ENCODE data around the gene ANO2.

Gene ANO2

GRCh38 chr12:5655120-5655519 is 289.9 kb downstream of the ANO2 start:
- DNase-seq = no peak

GRCh38 chr12:5654019-5654418 is 291.0 kb downstream of the ANO2 start:
- no peak for DNase-seq

DNA sequence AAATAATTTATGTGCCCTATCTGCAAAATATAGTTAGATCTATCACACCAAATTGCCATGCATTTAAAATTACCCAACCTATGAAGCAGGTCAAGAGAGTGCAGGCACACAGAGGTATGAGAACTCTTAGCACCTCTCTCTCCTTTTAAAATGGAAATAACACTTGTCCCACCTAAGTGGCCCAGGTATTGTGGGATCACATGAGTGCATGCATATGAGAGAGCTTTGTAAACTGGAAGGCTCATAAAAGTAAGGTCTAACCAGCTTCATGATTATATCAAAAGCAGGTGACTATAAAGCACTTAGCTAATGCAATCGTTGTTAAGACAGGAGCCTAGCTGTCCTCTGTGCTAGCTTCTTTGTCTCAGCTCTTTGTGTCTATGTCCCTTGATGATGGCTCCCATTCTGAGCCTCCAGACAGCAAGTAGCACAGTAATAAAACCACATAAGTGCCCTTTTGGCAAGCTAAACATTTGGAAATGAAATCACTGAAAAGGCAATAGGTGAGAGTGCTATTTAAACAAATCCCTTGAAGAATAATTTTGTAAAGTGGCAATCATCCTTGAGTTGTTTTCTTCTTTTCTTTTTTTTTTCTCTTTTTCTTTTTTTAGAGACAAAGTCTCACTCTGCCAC is 294.1 kb downstream of the ANO2 start:
- DNase-seq = no peak

GRCh38 chr12:5650281-5650680 is 294.8 kb downstream of the ANO2 start:
- DNase-seq = no peak

DNA sequence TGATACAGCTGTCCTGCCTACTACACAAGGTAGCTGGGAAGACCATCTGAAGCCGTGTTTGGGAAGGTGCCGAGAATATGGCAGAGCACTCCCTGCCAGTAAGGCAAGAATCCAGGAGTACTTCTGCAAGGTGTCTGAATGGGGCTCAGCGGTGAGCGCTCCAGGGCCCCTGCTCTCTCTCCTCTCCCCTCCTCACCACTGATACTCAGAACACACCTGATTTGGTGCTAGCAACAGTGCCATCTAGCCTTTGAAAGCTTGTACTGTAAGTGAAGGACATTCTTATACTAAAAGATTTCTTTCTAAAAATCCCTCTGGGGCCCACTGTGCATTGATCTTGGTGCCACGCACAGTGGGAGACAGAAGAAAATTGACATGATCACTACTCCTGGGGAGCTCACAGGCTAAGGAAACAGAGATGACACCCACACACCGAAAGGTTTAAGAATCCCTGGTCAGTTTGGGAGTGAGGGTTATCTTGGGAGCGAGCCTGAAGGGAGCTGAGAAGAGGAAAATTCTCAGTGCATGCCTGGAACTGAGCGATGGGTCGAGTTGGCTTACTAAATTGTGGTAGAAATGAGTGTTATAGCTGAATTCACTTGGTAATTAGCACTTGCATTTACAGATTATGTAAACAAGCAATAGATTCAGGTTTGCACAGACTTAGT is 296.2 kb downstream of the ANO2 start:
- DNase-seq = peak; percentile 78

GRCh38 chr12:5643266-5643665 is 301.8 kb downstream of the ANO2 start:
- DNase-seq = no peak

- DNase-seq = no peak
These were observed 307.4 kb downstream of the ANO2 start for GRCh38 chr12:5637698-5638097.

DNA sequence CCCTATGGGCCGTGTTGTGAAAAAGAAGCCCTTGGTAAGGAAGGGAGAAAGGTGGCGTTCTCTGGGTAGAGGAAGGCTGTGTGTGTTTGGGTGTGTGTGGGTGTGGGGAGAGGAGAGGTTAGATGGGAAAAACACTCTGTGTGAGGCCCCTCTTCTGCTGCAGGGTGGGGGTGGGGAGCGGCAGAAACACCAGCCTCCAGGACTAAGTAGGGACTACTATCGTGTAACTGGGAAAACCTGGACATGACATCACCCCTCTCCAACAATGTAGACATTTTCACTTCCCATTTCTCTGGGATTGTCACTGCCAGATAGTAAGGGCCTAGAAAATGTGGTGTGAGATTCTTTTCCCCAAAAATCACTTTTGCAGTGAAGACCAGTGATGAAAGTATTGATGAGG is 308.2 kb downstream of the ANO2 start:
- no peak for DNase-seq

GRCh38 chr12:5633106-5633505 is 312.0 kb downstream of the ANO2 start:
- DNase-seq = no peak

GRCh38 chr12:5632453-5632852 is 312.6 kb downstream of the ANO2 start:
- DNase-seq = no peak

GRCh38 chr12:5631497-5631896 is 313.6 kb downstream of the ANO2 start:
- DNase-seq = no peak

- DNase-seq = no peak
These were observed 314.3 kb downstream of the ANO2 start for GRCh38 chr12:5630726-5631125.

DNA sequence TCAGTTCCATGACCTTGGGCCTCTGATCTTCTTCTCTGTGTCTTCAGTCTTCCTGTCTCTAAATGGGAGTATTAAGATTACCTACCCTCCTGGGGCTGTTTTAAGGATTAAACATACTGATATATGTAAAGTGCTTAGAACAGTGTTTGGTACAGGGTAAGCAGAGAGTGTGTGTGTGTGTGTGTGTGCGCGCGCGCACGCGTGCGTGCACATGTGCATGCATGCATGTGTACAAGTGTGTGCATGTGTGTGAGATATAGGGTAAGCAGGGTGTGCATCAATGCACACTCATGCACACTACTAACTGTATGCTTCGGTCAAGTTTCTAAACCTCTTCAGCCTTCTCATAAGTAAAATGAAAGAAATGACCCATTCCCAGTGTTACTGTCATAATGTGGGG is 316.6 kb downstream of the ANO2 start:
- no peak for DNase-seq

DNA sequence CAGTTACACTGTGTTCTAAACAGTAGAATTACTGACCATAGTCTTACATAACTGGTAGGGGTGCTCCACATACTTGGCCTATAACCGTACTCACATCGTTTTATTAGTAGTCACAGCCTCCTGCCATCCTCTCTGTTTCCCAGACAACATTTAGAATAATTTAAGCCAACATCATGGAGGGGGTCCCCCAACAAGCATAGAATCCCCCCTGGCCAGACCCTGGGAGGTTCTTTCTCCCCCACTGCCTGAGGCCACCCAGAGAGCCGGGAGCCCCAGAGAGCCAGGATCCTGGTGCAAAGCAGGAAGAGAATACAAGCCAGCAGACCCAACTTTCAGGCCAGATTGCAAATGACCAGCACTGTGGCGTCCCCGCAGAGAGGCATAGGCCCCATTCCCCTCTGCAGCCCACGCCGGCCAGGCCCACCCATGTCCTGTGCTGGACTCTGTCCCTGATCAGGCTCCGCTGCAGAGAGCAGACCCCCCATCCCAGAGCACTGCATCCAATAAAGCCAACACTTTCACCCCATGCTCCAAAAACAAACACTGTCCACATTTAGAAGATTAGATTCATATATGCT is 317.9 kb downstream of the ANO2 start:
- DNase-seq = no peak

- no peak for DNase-seq
These were observed 318.9 kb downstream of the ANO2 start for GRCh38 chr12:5626151-5626550.

GRCh38 chr12:5624486-5625272 is 320.4 kb downstream of the ANO2 start:
- no peak for DNase-seq

GRCh38 chr12:5623411-5623810 is 321.6 kb downstream of the ANO2 start:
- DNase-seq = peak; percentile 67

DNA sequence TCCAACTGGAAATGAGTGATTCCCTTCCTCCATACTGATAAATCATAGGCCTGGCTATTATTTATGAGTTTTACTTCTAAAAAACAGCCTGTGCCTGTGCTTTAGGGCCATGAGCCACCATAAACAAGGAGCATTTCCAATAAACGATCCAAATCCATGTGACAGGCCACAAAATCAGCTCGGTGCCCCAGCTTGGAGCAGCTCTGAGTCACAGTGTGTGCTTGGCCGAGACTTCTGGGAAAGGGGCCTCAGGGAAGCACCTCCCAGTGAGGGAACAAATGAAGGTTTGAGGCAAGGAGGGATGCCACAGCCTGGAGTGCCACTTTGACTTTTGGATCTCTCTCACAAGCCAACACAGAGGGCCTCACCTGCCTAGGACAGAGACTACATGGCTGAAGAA is 322.8 kb downstream of the ANO2 start:
- no peak for DNase-seq

DNA sequence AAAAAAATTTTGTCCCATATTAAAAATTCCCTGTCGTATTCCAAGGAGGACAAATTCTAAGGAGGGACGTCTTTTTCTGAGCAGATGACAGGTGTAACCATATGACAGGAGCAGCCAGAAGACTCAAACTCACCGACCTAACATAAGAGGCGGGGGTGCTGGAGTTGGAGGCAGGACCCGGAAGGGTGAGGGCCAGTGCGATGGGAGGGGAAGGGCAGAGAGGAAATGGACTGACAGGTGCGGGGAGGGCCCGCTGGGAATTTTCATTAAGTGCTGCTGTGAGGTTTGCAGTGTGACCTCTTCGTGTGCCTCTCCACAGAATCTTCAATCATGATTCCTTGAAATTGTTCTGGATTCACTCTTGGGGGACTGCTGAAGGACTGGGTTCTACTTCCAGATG is 323.7 kb downstream of the ANO2 start:
- DNase-seq = peak; percentile 8

GRCh38 chr12:5620896-5621295 is 324.2 kb downstream of the ANO2 start:
- DNase-seq = no peak

DNA sequence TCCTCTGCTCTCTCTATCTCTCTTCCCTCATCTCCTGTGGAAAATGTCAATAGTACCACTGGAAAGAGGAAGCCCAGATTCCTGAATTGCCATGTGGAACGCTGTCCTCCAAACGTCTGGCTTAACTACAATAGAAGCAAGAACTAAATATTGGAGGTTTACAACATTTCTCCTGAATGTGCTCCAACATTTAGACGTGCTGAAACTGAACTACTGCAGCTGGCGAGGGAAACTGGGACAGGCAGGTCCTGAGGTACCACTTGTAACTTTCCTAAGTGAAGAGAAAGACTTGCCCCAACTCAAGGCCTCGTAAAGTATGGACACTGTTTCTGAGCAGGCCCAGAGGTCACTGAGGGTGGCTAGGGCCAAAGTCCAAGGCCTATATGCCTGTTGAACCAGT is 325.4 kb downstream of the ANO2 start:
- no peak for DNase-seq

DNA sequence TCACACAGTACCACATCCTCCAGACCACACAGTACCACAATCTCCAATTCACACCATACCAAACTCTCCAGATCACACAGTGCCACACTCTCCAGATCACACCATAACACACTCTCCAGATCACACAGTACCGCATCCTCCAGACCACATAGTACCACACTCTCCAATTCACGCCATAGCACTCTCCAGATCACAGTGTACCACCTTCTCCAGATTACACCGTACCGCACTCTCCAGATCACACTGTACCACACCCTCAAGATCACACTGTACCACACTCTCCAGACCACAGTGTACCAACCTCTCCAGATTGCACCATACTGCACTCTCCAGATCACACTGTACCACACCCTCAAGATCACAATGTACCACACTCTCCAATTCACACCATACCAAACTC is 328.2 kb downstream of the ANO2 start:
- DNase-seq = no peak

GRCh38 chr12:5615760-5616159 is 329.3 kb downstream of the ANO2 start:
- no peak for DNase-seq

GRCh38 chr12:5614256-5614655 is 330.8 kb downstream of the ANO2 start:
- no peak for DNase-seq

All from NCI-H69 (cell line).